ENCODE measurements around the gene IFITM5.

Gene IFITM5

GRCh38 chr11:285021-285893 is 14.1 kb downstream of the IFITM5 start:
- no peak for TF ChIP-seq JUND (IDR thresholded peaks at IDR 0.05; ENCODE audit: low read depth)
- DNase-seq (ENCODE audit: low read depth in 1 of 2, low spot score in 1 of 2), result peak in 1 of 2 experiments; percentile 0
- in situ Hi-C loops (cut with HindIII; ENCODE audit: low pct_unique_long_range_greater_than_20kb, low sequenced_read_pairs), result no loop called here

- DNase-seq (ENCODE audit: low read depth in 1 of 2, low spot score in 1 of 2), result peak in 1 of 2 experiments; percentile 0
- in situ Hi-C loops (cut with HindIII; ENCODE audit: low pct_unique_long_range_greater_than_20kb, low sequenced_read_pairs), result no loop called here
- TF ChIP-seq JUND (IDR thresholded peaks at IDR 0.05; ENCODE audit: low read depth), result no peak
Observed at GRCh38 chr11:284105-285020, 15.0 kb downstream of the IFITM5 start.

GRCh38 chr11:283405-284104 is 15.8 kb downstream of the IFITM5 start:
- no peak for DNase-seq (ENCODE audit: low read depth in 1 of 2, low spot score in 1 of 2)
- in situ Hi-C loops (cut with HindIII; ENCODE audit: low pct_unique_long_range_greater_than_20kb, low sequenced_read_pairs), result no loop called here
- TF ChIP-seq JUND (IDR thresholded peaks at IDR 0.05; ENCODE audit: low read depth), result no peak

GRCh38 chr11:282630-283360 is 16.5 kb downstream of the IFITM5 start:
- TF ChIP-seq JUND (IDR thresholded peaks at IDR 0.05; ENCODE audit: low read depth), result no peak
- in situ Hi-C loops (cut with HindIII; ENCODE audit: low pct_unique_long_range_greater_than_20kb, low sequenced_read_pairs), result no loop called here
- DNase-seq (ENCODE audit: low read depth in 1 of 2, low spot score in 1 of 2), result no peak

GRCh38 chr11:282171-282570 is 17.2 kb downstream of the IFITM5 start:
- in situ Hi-C loops (cut with HindIII; ENCODE audit: low pct_unique_long_range_greater_than_20kb, low sequenced_read_pairs), result no loop called here
- no peak for DNase-seq (ENCODE audit: low read depth in 1 of 2, low spot score in 1 of 2)
- TF ChIP-seq JUND (IDR thresholded peaks at IDR 0.05; ENCODE audit: low read depth), result no peak

GRCh38 chr11:281486-282161 is 17.7 kb downstream of the IFITM5 start:
- in situ Hi-C loops (cut with HindIII; ENCODE audit: low pct_unique_long_range_greater_than_20kb, low sequenced_read_pairs), result no loop called here
- no peak for TF ChIP-seq JUND (IDR thresholded peaks at IDR 0.05; ENCODE audit: low read depth)
- DNase-seq (ENCODE audit: low read depth in 1 of 2, low spot score in 1 of 2), result no peak

GRCh38 chr11:280706-281485 is 18.4 kb downstream of the IFITM5 start:
- TF ChIP-seq JUND (IDR thresholded peaks at IDR 0.05; ENCODE audit: low read depth), result no peak
- no peak for DNase-seq (ENCODE audit: low read depth in 1 of 2, low spot score in 1 of 2)
- in situ Hi-C loops (cut with HindIII; ENCODE audit: low pct_unique_long_range_greater_than_20kb, low sequenced_read_pairs), result no loop called here

GRCh38 chr11:279966-280705 is 19.2 kb downstream of the IFITM5 start:
- no peak for TF ChIP-seq JUND (IDR thresholded peaks at IDR 0.05; ENCODE audit: low read depth)

GRCh38 chr11:279040-279965 is 20.0 kb downstream of the IFITM5 start:
- in situ Hi-C loops (cut with HindIII; ENCODE audit: low pct_unique_long_range_greater_than_20kb, low sequenced_read_pairs), result no loop called here
- TF ChIP-seq JUND (IDR thresholded peaks at IDR 0.05; ENCODE audit: low read depth), result no peak
- DNase-seq (ENCODE audit: low read depth in 1 of 2, low spot score in 1 of 2), result no peak

More at GRCh38 chr11:279966-280705, 19.2 kb downstream of the IFITM5 start:
- in situ Hi-C loops (cut with HindIII; ENCODE audit: low pct_unique_long_range_greater_than_20kb, low sequenced_read_pairs), result no loop called here
- peak; percentile 59 to 70 for DNase-seq (ENCODE audit: low read depth in 1 of 2, low spot score in 1 of 2)
